Progenitor cell of endocrine pancreas (in vitro differentiated cells): ENCODE measurements around the gene CCDC61. TPM values are rescaled to one million over a fixed set of nuclear protein-coding genes. Genes with fewer than 3 reads are reported as not detected.

Experiments
- DNase-seq: peaks from one replicate; pipeline ENCODE4 v3.0.0; 2021; ENCODE audit warnings: low spot score; ENCODE audit not compliant: unreplicated experiment
- H3K27ac Mint-ChIP-seq: 2 replicates; pipeline ENCODE4 v1.8.0; 2021; ENCODE audit warnings: mild to moderate bottlenecking, moderate library complexity, mixed read lengths
- H3K27me3 Mint-ChIP-seq: 2 replicates; pipeline ENCODE4 v1.8.0; 2021; ENCODE audit warnings: mixed read lengths
- H3K36me3 Mint-ChIP-seq: 2 replicates; pipeline ENCODE4 v1.8.0; 2022; ENCODE audit warnings: mixed read lengths; ENCODE audit not compliant: insufficient read depth
- H3K4me1 Mint-ChIP-seq: 2 replicates; pipeline ENCODE4 v1.8.0; 2021; ENCODE audit warnings: low read depth, mixed read lengths
- H3K4me3 Mint-ChIP-seq: 2 replicates; pipeline ENCODE4 v1.8.0; 2021; ENCODE audit warnings: low read depth, mild to moderate bottlenecking, moderate library complexity, mixed read lengths
- H3K9me3 Mint-ChIP-seq: 2 replicates; pipeline ENCODE4 v1.8.0; 2021; ENCODE audit warnings: low read depth, mixed read lengths
- CTCF ChIP-seq: fragments of 200-600 bp; sonication (generic); IDR thresholded peaks from one replicate; pipeline ENCODE4 v1.5.0; 2021; ENCODE audit warnings: antibody characterized with exemption, mild to moderate bottlenecking; ENCODE audit not compliant: unreplicated experiment
- total RNA-seq: library from RNA; stranded (reverse); gene quantifications from 2 replicates; pipeline ENCODE4 v1.2.1, GENCODE V29; 2021

The CCDC61 gene
- total RNA-seq, 1 donor from 2014 or later = 22.2 TPM

DNA sequence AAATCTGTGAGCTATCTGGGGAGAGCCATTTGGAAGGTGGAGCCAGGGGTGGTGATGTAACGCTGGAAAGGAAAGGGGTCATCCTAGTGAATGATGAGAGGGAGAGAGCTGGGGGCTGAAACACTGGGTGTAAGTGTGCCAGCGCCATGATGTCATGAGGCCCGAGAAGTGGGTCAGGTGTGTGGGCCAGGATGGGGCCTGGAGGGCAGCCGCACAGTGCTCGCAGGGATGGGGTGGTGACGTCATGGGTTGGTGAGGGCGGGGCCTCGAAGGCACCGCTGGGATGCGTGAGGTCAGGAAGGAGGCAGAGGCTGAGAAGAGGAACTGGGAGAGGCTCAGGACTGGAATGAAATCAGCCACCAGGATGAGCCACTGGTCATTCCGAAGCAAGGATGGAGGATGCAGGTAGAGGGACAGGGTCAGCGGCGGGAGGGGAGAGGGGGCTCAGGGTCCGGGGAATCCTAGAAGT, 4.4 kb downstream of the CCDC61 start:
- DNase-seq = no peak
- Mint-ChIP-seq H3K4me3 (peak overlapping the region; percentile 33), H3K9me3 (no peaks in the 10 kb centered on the region), H3K27ac (peak overlapping the region; percentile 88), H3K27me3 (peaks cover 26% of the 10 kb centered on the region), H3K4me1 (peaks cover 16% of the 10 kb centered on the region), H3K36me3 (peaks cover 4% of the 10 kb centered on the region)
- TF ChIP-seq CTCF = no peak

- Mint-ChIP-seq H3K9me3 (no peaks in the 10 kb centered on the region), H3K36me3 (peaks cover 4% of the 10 kb centered on the region), H3K4me1 (peaks cover 16% of the 10 kb centered on the region), H3K4me3 (peak overlapping the region; percentile 72), H3K27ac (no peak overlapping the region), H3K27me3 (peaks cover 26% of the 10 kb centered on the region)
- TF ChIP-seq CTCF = no peak
- no peak for DNase-seq
Observed at GRCh38 chr19:46000491-46001246, 5.4 kb downstream of the CCDC61 start.

GRCh38 chr19:46002678-46003275, 7.5 kb downstream of the CCDC61 start:
- TF ChIP-seq CTCF = no peak
- Mint-ChIP-seq H3K4me3 (no peak overlapping the region), H3K27ac (no peak overlapping the region), H3K36me3 (peaks cover 9% of the 10 kb centered on the region), H3K4me1 (peaks cover 11% of the 10 kb centered on the region), H3K27me3 (peaks cover 26% of the 10 kb centered on the region), H3K9me3 (no peaks in the 10 kb centered on the region)
- DNase-seq = no peak

DNA sequence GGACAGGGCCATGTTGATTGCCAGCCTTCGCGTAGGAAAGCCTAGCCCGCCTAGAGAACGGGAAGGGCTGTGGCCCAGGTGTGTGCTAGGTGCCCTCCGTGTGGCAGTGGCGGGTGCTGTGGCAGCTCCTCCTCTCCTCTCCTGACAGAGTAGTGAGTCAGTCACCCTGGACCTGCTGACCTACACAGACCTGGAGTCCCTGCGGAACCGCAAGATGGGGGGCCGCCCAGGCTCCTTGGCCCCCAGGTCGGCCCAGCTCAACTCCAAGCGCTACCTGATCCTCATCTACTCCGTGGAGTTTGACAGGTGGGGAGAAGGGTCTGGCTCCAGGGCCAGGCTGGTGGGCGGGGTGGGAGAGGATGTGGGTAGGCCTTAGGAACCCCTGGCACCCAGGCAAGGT, 11.1 kb downstream of the CCDC61 start:
- no peak for DNase-seq
- no peaks in the 10 kb centered on the region for H3K9me3 Mint-ChIP-seq
- no peak for TF ChIP-seq CTCF
- no peak overlapping the region for H3K4me3 Mint-ChIP-seq
- peaks cover 19% of the 10 kb centered on the region for H3K36me3 Mint-ChIP-seq
- H3K27me3 Mint-ChIP-seq = peaks cover 2% of the 10 kb centered on the region
- no peaks in the 10 kb centered on the region for H3K4me1 Mint-ChIP-seq
- H3K27ac Mint-ChIP-seq = no peak overlapping the region

DNA sequence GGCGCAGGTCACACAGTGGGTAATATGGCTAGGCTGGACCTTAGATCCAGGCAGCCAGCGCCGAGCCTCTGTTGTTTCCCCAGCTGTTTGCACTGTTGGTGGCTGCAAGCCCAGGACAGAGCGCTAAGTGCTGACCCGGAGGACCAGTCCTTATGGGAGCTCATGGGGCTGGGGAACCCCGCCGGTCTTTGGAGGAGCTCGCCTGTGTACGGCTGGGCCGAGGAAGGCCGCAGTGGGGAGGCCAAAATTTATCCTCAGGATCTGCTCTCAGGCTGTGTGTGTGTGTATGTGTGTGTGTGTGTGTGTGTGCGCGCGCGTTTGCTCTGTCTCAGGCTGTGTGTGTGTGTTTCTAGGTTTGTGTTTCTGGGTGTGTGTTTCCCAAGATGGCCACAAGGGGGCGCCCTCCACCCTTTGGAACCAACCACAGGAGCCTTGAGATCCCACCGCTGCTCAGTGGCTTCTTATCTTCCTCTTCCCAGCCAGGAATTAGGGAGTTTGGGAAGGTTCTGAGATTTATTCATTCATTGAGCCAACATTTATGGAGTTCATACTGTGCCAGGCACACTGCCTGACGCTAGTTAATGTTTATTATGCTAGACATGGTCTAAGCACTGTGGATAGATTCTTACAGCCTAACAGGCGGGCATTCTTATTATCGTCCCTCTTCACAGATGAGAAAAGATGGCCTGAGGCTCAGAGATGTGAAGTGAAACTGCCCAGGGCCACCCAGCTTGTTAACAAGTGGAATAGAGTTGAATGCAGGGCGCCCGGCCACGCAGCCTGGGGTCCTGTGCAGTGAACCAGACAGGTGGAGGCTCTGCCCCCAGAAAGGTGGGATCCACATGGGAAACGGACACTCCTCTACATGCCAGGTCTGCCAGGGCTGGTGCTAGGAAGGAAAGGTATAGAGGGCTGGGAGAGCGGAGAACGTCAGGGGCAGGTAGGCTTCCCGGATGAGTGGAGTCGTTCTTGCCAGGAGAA, 14.6 kb downstream of the CCDC61 start:
- peak; percentile 89 for TF ChIP-seq CTCF
- Mint-ChIP-seq H3K27me3 (peaks cover 15% of the 10 kb centered on the region), H3K4me1 (peaks cover 5% of the 10 kb centered on the region), H3K36me3 (peaks cover 23% of the 10 kb centered on the region), H3K27ac (no peak overlapping the region), H3K4me3 (no peak overlapping the region), H3K9me3 (no peaks in the 10 kb centered on the region)
- DNase-seq = peak; percentile 61
